GM12878 (cell line): ENCODE results near the gene VCAN. TPM values are rescaled to one million over a fixed set of nuclear protein-coding genes. Genes with fewer than 3 reads are reported as not detected.

Experiments
- ATAC-seq: fragments of 200-7000 bp; cut with Tn5 transposase; 3 replicates; pipeline ENCODE4 v1.9.1; 2020; ENCODE audit warnings: mild to moderate bottlenecking, moderate library complexity
- BruUV-seq: library from RNA; stranded (reverse); fragments of 400-500 nt; replicated peaks from 2 replicates; lab custom pipeline; 2021; lab: Mats Ljungman, UMichigan
- CTCF ChIA-PET: fragments of 300-600 bp; sonication (Branson Sonifier 250); formaldehyde crosslinking; extraction: SDS; loops from one replicate; lab custom pipeline; 2021; ENCODE audit warnings: inconsistent platforms; lab: Yijun Ruan, JAX
- POLR2A ChIA-PET: fragments of 350-600 bp; formaldehyde crosslinking; extraction: SDS; loops from one replicate; lab custom pipeline; 2021; ENCODE audit warnings: inconsistent platforms; lab: Charles Lee
- RAD21 ChIA-PET: fragments of 300-600 bp; sonication (Branson Sonifier 250); formaldehyde crosslinking; loops from one replicate; lab custom pipeline; 2023; ENCODE audit warnings: antibody characterized with exemption; ENCODE audit not compliant: unreplicated experiment; lab: Charles Lee
- SMC1A ChIA-PET: fragments of 300-600 bp; sonication (Branson Sonifier 250); formaldehyde crosslinking; loops from one replicate; lab custom pipeline; 2023; ENCODE audit not compliant: unreplicated experiment, uncharacterized antibody; lab: Charles Lee
- DNase-seq: peaks from one replicate; pipeline ENCODE4 v3.0.0-alpha.2; 2011; ENCODE audit warnings: low read depth, low spot score
- FAIRE-seq: peaks from 3 replicates; lab custom pipeline; 2011; peaks lifted over from hg19 to GRCh38; lab: Jason Lieb, UNC
- H2AFZ ChIP-seq: 2 replicates; pipeline ENCODE4 v1.6.0; 2011; ENCODE audit warnings: low read depth, low read length, control low read depth; ENCODE audit not compliant: control insufficient read depth
- H3K27ac ChIP-seq: 2 replicates; pipeline ENCODE4 v1.5.1; 2011; ENCODE audit warnings: control low read depth; ENCODE audit not compliant: control insufficient read depth, insufficient read depth
- H3K27me3 ChIP-seq, 2 experiments: replicated peaks in 1 of 2; 2 replicates each; pipeline versions ENCODE4 v1.6.0 to v1.6.1; 2011; ENCODE audit warnings: low read length in 1 of 2; ENCODE audit not compliant: control insufficient read depth in 2 of 2, insufficient read depth in 2 of 2
- H3K36me3 ChIP-seq, 2 experiments: 2 replicates each; pipeline ENCODE4 v1.5.1; 2011; ENCODE audit warnings: low read length in 1 of 2; ENCODE audit not compliant: control insufficient read depth in 2 of 2, insufficient read depth in 2 of 2
- H3K4me1 ChIP-seq: 2 replicates; pipeline ENCODE4 v1.6.1; 2011; ENCODE audit warnings: mild to moderate bottlenecking, low read length, moderate library complexity, mixed read lengths; ENCODE audit not compliant: control insufficient read depth, insufficient read depth
- H3K4me2 ChIP-seq: 2 replicates; pipeline ENCODE4 v1.6.0; 2011; ENCODE audit warnings: control low read depth; ENCODE audit not compliant: control insufficient read depth, insufficient read depth
- H3K4me3 ChIP-seq: fragments of 200-600 bp; sonication (generic); 2 replicates; pipeline ENCODE4 v1.5.1; 2016
- H3K79me2 ChIP-seq: 2 replicates; pipeline ENCODE4 v1.6.0; 2011; ENCODE audit warnings: low read length; ENCODE audit not compliant: control insufficient read depth, insufficient read depth
- H3K9ac ChIP-seq: 2 replicates; pipeline ENCODE4 v1.8.0; 2011; ENCODE audit warnings: low read length, control low read depth, mixed read lengths; ENCODE audit not compliant: control insufficient read depth, insufficient read depth
- H3K9me3 ChIP-seq: replicated peaks from 3 replicates; pipeline ENCODE4 v1.5.1; 2011; ENCODE audit warnings: mild to moderate bottlenecking, low read length; ENCODE audit not compliant: control insufficient read depth, insufficient read depth
- H4K20me1 ChIP-seq: 2 replicates; pipeline ENCODE4 v1.6.0; 2011; ENCODE audit not compliant: control insufficient read depth, insufficient read depth
- BACH1 ChIP-seq: fragments of 450-650 bp; IDR thresholded peaks from 2 replicates; pipeline ENCODE4 v1.6.1; 2017; ENCODE audit warnings: mild to moderate bottlenecking, borderline replicate concordance
- CBFB ChIP-seq: IDR thresholded peaks from 2 replicates; pipeline ENCODE4 v1.6.1; 2016; ENCODE audit warnings: antibody characterized with exemption, low read depth
- CEBPB ChIP-seq, 2 experiments: fragments of 150-350 bp in 1 of 2; IDR thresholded peaks; 2 replicates each; pipeline ENCODE4 v1.6.1; 2012 to 2014; ENCODE audit warnings: low read depth in 2 of 2, low read length in 2 of 2, borderline replicate concordance in 1 of 2, inconsistent platforms in 1 of 2
- CHD1 ChIP-seq: IDR thresholded peaks from 2 replicates; pipeline ENCODE4 v1.6.1; 2012; ENCODE audit warnings: low read depth, low read length, improper control_type of control experiment
- ESRRA ChIP-seq: IDR thresholded peaks from 2 replicates; pipeline ENCODE4 v1.6.1; 2012; ENCODE audit warnings: mild to moderate bottlenecking, low read length, improper control_type of control experiment
- JUND ChIP-seq: IDR thresholded peaks from 2 replicates; pipeline ENCODE4 v1.6.1; 2012; ENCODE audit warnings: low read depth, mild to moderate bottlenecking, low read length, improper control_type of control experiment, moderate library complexity
- KLF5 ChIP-seq: fragments of 450-650 bp; IDR thresholded peaks from 2 replicates; pipeline ENCODE4 v1.6.1; 2014; ENCODE audit warnings: mild to moderate bottlenecking; ENCODE audit not compliant: partially characterized antibody
- MAX ChIP-seq: IDR thresholded peaks from 2 replicates; pipeline ENCODE4 v1.6.1; 2012; ENCODE audit warnings: low read depth, low read length, improper control_type of control experiment
- NFYA ChIP-seq: IDR thresholded peaks from 2 replicates; pipeline ENCODE4 v1.6.1; 2011; ENCODE audit warnings: low read depth, mild to moderate bottlenecking, low read length, improper control_type of control experiment, borderline replicate concordance
- POLR2A ChIP-seq: IDR thresholded peaks from 2 replicates; pipeline ENCODE4 v1.6.1; 2011; ENCODE audit warnings: low read depth, mild to moderate bottlenecking, low read length
- RAD51 ChIP-seq: fragments of 450-650 bp; IDR thresholded peaks from 2 replicates; pipeline ENCODE4 v1.6.1; 2016; ENCODE audit warnings: moderate library complexity, mild to moderate bottlenecking, inconsistent platforms
- RUNX3 ChIP-seq: IDR thresholded peaks from 2 replicates; pipeline ENCODE4 v1.6.1; 2012; ENCODE audit warnings: low read length, inconsistent platforms
- SREBF2 ChIP-seq: IDR thresholded peaks from 2 replicates; pipeline ENCODE4 v1.6.1; 2012; ENCODE audit warnings: mild to moderate bottlenecking, low read length
- STAT1 ChIP-seq: fragments of 450-650 bp; conservative IDR thresholded peaks from 2 replicates; pipeline ENCODE4 v1.6.1; 2014; ENCODE audit warnings: antibody characterized with exemption, mild to moderate bottlenecking
- YBX1 ChIP-seq: fragments of 450-650 bp; IDR thresholded peaks from 2 replicates; pipeline ENCODE4 v1.6.1; 2016; ENCODE audit warnings: antibody characterized with exemption
- ZBED1 ChIP-seq: IDR thresholded peaks from 2 replicates; pipeline ENCODE4 v1.6.1; 2016; ENCODE audit warnings: borderline replicate concordance
- ZBTB11 ChIP-seq: fragments of 450-650 bp; formaldehyde crosslinking; IDR thresholded peaks from 2 replicates; pipeline ENCODE4 v1.5.0; 2022; ENCODE audit warnings: mild to moderate bottlenecking, missing genetic modification characterization
- ZNF622 ChIP-seq: fragments of 450-650 bp; IDR thresholded peaks from 2 replicates; pipeline ENCODE4 v1.6.1; 2017; ENCODE audit warnings: mild to moderate bottlenecking, inconsistent platforms
- WGBS: methylation state at CpG from one replicate; pipeline ENCODE4 v1.1.6; 2016; ENCODE audit warnings: low lambda C conversion rate; ENCODE audit not compliant: insufficient replicate concordance, insufficient coverage; ENCODE audit errors: missing lambda C conversion rate; 5-methylcytosine and 5-hydroxymethylcytosine counted together
- in situ Hi-C: fragments of 300-500 bp; cut with MboI; formaldehyde crosslinking; loops from 9 replicates; pipeline ENCODE4 v1.14.3; 2018; ENCODE audit warnings: mixed read lengths
- intact Hi-C: fragments of 100-400 bp; cut with micrococcal nuclease; formaldehyde crosslinking; loops from one replicate; pipeline ENCODE4 v1.14.2; 2022; ENCODE audit not compliant: unreplicated experiment
- polyA plus RNA-seq, 11 experiments: library from polyadenylated mRNA; depleted of rRNA in 4 of 11; unstranded in 6 of 11; stranded (reverse) in 5 of 11; fragments of >200 nt; fragmentation: Nextera tagmentation in 4 of 11; fragmentation: Illumina TruSeq in 1 of 11; extraction: Ambion mirVana in 4 of 11; extraction: Trizol in 1 of 11; gene quantifications; 1 replicate in 1 of 11; 2 replicates in 10 of 11; pipeline versions ENCODE4 v1.2.1 to v1.2.3, GENCODE V29; 2011 to 2016; ENCODE audit warnings: inconsistent platforms in 2 of 11, missing spikeins in 2 of 11, low read depth in 1 of 11
- total RNA-seq, 4 experiments: library from RNA; depleted of rRNA in 3 of 4; stranded (reverse); fragments of >200 nt in 3 of 4; fragmentation: Illumina TruSeq in 1 of 4; extraction: Trizol in 1 of 4; gene quantifications; 2 replicates each; pipeline versions ENCODE4 v1.2.1 to v1.2.3, GENCODE V29; 2013 to 2021
- TF ChIP-seq, protein P1 (sequence below): IDR thresholded peaks from 2 replicates; pipeline ENCODE4 v1.6.1; 2011; ENCODE audit warnings: low read depth, mild to moderate bottlenecking, low read length, moderate library complexity, borderline replicate concordance; ENCODE audit errors: extremely low read depth
- TF ChIP-seq, protein P2 (sequence below): IDR thresholded peaks from 2 replicates; pipeline ENCODE4 v1.6.1; 2011; ENCODE audit warnings: borderline replicate concordance, low read depth, mild to moderate bottlenecking, moderate library complexity, mixed read lengths, low read length; ENCODE audit not compliant: insufficient read depth; ENCODE audit errors: extremely low read length

VCAN gene
- total and polyA plus RNA-seq, 10 of the 15 experiments (the other 5 are each of a cell fraction or from before 2014, with no cell fraction given), result 1.2 to 15.2 (median 4.5) TPM

DNA sequence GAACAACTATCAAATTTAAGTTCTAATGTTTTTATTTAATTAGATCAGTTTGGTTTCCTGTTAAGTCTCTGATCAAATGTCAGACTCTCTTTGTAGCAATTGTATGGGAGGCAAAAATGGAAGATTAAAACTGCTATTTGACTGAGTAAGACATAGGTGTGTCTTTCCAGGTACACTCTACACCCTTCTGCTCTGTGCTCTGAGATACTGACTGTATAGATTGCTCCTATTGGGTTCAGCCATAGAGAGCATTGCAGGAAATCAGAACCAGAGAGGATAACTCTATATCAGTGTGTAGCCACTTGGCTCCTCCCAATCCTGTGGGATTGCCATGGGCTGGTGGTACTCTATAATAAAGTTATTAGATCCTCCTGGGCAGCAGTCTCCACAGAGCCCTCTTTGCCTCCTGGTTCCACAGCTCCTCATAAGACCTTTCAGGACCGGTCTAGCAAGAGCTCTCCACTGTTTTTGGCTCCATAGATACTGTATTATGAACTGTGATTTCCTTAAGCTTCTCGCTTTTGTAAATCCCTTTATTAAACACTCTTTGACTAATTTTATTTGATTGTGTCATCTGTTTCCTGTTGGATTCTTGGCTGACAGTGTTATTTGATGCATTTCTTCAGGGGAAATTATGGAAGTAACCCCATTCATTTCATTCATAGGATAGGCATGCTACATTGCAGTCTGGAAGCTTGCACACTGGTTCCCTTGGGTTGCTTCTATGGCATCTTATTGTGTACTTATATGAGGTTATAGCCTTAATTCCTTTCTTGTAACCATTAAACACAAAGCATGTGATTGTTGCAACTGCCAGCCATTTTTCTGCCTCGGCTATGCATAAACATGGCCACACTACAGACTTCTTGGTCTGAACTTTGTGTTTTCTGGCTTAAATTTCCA, 115.6 kb downstream of the VCAN start (continued):
- no peak for TF ChIP-seq ZBTB11
- no peak for TF ChIP-seq ESRRA
- no peak for TF ChIP-seq KLF5
- TF ChIP-seq, all 136 proteins: peak for 0

- Histone ChIP-seq H3K4me2 (no peak overlapping the region), H3K36me3 (no peaks in the 10 kb centered on the region), H3K27me3 (no peaks in the 10 kb centered on the region; a peak in 1 of 4 replicates), H3K4me3 (no peak overlapping the region), H3K9me3 (no peaks in the 10 kb centered on the region), H3K9ac (no peak overlapping the region), H3K27ac (no peak overlapping the region), H4K20me1 (no peaks in the 10 kb centered on the region), H3K79me2 (no peaks in the 10 kb centered on the region), H2AFZ (no peak overlapping the region), H3K4me1 (no peaks in the 10 kb centered on the region)
- in situ Hi-C loops, result no loop called here
- CTCF ChIA-PET, result no interaction called here
- BruUV-seq, result no TSS peak
- POLR2A ChIA-PET, result interaction anchor here (0.7 kb wide), 1 partner anchor 155 kb away, joined by 4 read pairs; no protein-coding TSS in a partner anchor
- DNase-seq (no peak), FAIRE-seq (no peak), ATAC-seq (no peak)
- SMC1A ChIA-PET, result no interaction called here
- 96% methylated on average over 1 of the region's 1 CpG for WGBS
- intact Hi-C loops, result no loop called here
- RAD21 ChIA-PET, result no interaction called here
- no peak for TF ChIP-seq CEBPB (IDR thresholded peaks at IDR 0.05; ENCODE audit: borderline replicate concordance in 1 of 2, low read depth in 2 of 2, low read length in 2 of 2)
- TF ChIP-seq CHD1, result no peak
- TF ChIP-seq ZBED1, result no peak
- no peak for TF ChIP-seq POLR2A
- TF ChIP-seq, protein P1, sequence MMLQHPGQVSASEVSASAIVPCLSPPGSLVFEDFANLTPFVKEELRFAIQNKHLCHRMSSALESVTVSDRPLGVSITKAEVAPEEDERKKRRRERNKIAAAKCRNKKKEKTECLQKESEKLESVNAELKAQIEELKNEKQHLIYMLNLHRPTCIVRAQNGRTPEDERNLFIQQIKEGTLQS, result no peak
- TF ChIP-seq STAT1, result no peak
- TF ChIP-seq MAX, result no peak
- no peak for TF ChIP-seq CBFB
- TF ChIP-seq ZNF622, result no peak
- TF ChIP-seq JUND, result no peak
- TF ChIP-seq RAD51, result no peak
- TF ChIP-seq, protein P2, sequence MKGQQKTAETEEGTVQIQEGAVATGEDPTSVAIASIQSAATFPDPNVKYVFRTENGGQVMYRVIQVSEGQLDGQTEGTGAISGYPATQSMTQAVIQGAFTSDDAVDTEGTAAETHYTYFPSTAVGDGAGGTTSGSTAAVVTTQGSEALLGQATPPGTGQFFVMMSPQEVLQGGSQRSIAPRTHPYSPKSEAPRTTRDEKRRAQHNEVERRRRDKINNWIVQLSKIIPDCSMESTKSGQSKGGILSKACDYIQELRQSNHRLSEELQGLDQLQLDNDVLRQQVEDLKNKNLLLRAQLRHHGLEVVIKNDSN, result no peak
- TF ChIP-seq NFYA, result no peak
- TF ChIP-seq BACH1, result no peak
- TF ChIP-seq YBX1, result no peak
- TF ChIP-seq SREBF2, result no peak
- no peak for TF ChIP-seq RUNX3
Measured at GRCh38 chr5:83589786-83590185, 118.2 kb downstream of the VCAN start.
